H7 (cell line): ENCODE data around the gene PCDHGB5. TPM values are rescaled to one million over a fixed set of nuclear protein-coding genes. Genes with fewer than 3 reads are reported as not detected.
"Not testable (repeated sequence)": the region's sequence is repeated elsewhere in the genome, so short reads cannot be mapped to it uniquely, and the experiment has no call there.

Experiments used
- DNase-seq: peaks from one replicate; pipeline ENCODE4 v3.0.0; 2012
- H3K27me3 ChIP-seq: 2 replicates; pipeline ENCODE4 v1.6.0; 2011; ENCODE audit warnings: mild to moderate bottlenecking, low read length; ENCODE audit not compliant: control insufficient read depth, insufficient read depth
- H3K36me3 ChIP-seq: replicated peaks from 2 replicates; pipeline ENCODE4 v1.5.1; 2011; ENCODE audit warnings: low read length; ENCODE audit not compliant: control insufficient read depth, insufficient read depth
- H3K4me3 ChIP-seq: 2 replicates; pipeline ENCODE4 v1.5.1; 2011; ENCODE audit warnings: low read depth, mild to moderate bottlenecking, control low read depth, low read length, moderate library complexity; ENCODE audit not compliant: insufficient read depth
- total RNA-seq: library from RNA; depleted of rRNA; stranded (reverse); fragments of >200 nt; shearing (Covaris generic); gene quantifications from 2 replicates; pipeline ENCODE4 v1.2.3, GENCODE V29; 2014

The PCDHGB5 gene
- total RNA-seq, 1 experiment from 2014 or later, result not detected

DNA sequence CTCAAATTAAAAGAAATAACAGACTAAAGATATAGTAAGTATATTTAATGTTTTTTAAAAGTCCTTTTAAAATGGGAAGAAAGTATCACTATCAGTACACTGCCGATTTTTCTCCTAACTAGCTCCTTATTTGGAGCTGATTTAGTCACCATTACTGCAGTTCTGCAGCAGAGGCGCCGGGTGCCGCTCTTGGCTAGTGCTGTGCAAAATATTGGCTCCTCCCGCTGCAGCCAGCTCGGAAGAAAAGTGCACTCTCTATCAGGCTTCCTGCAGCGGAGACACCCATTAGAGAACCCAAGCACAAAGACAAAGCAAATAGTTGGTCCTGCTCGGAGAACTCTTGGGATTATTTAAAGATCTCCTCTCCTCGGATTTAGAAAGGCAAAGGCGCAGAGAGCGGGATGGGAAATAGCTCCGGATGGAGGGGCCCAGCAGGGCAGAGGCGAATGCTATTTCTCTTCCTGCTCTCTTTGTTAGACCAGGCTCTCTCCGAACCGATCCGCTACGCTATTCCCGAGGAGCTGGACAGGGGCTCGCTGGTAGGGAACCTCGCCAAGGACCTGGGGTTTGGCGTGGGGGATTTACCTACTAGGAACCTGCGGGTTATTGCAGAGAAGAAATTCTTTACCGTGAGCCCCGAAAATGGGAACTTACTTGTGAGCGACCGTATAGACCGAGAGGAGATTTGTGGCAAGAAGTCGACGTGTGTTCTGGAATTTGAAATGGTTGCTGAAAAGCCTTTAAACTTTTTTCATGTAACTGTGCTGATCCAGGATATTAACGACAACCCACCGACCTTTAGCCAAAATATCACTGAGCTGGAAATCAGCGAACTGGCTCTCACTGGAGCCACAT, 27.5 kb upstream of the PCDHGB5 start, which contains the start of gene PCDHGB3:
PCDHGB3 (plus strand) TSS at position 249 of the 855 bp plus-strand sequence; CDS start at position 402, 153 bp downstream.
- H3K27me3 ChIP-seq, result no peaks in the 10 kb centered on the region
- no peak for DNase-seq
- H3K4me3 ChIP-seq, result no peak within 1 kb of the TSS
- no peaks in the 10 kb centered on the region for H3K36me3 ChIP-seq

DNA sequence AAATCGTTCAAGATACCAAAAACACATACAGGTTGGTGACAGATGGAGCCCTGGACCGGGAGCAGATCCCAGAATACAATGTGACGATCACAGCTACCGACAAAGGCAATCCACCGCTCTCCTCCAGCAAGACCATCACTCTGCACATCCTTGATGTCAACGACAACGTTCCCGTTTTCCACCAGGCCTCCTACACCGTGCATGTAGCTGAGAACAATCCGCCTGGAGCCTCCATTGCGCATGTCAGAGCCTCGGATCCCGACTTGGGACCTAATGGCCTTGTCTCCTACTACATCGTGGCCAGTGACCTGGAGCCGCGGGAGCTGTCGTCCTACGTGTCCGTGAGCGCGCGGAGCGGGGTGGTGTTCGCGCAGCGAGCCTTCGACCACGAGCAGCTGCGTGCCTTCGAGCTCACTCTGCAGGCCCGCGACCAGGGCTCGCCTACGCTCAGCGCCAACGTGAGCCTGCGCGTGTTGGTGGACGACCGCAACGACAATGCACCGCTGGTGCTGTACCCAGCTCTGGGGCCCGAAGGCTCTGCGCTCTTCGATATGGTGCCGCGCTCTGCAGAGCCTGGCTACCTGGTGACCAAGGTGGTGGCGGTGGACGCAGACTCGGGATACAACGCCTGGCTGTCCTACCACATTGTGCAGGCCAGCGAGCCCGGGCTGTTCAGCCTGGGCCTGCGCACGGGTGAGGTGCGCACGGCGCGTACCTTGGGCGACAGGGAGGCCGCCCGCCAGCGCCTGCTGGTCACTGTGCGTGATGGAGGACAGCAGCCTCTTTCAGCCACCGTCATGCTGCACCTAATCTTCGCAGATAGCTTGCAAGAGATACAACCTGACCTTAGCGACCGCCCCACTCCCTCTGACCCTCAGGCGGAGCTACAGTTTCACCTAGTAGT, 25.9 kb upstream of the PCDHGB5 start:
- Histone ChIP-seq H3K36me3 (no peaks in the 10 kb centered on the region), H3K27me3 (no peaks in the 10 kb centered on the region), H3K4me3 (no peak overlapping the region)
- DNase-seq, result no peak

- no peaks in the 10 kb centered on the region for H3K36me3 ChIP-seq
- no peak within 1 kb of the TSS for H3K4me3 ChIP-seq
- H3K27me3 ChIP-seq, result no peaks in the 10 kb centered on the region
- DNase-seq, result no peak
Observed at GRCh38 chr5:141373673-141374317, 24.0 kb upstream of the PCDHGB5 start, which contains the start of gene PCDHGA6. Gene PCDHGA6 (plus strand): TSS chr5:141373891. CDS start chr5:141374084, 193 bp downstream.

DNA sequence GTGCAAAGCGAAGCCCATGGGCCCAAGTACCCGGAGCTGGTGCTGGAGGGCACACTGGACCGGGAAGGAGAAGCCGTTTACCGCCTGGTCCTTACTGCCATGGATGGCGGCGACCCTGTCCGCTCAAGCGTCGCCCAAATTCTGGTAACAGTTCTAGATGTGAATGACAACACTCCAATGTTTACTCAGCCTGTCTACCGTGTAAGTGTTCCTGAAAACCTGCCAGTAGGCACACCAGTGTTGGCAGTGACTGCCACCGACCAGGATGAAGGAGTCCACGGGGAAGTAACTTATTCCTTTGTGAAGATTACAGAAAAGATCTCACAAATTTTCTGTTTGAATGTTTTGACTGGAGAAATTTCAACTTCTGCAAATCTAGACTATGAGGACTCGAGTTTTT, 23.1 kb upstream of the PCDHGB5 start:
- Histone ChIP-seq H3K4me3 (no peak overlapping the region), H3K27me3 (no peaks in the 10 kb centered on the region), H3K36me3 (no peaks in the 10 kb centered on the region)
- DNase-seq, result no peak

GRCh38 chr5:141375444-141376155, 22.1 kb upstream of the PCDHGB5 start:
- not testable (repeated sequence) for H3K4me3 ChIP-seq, H3K36me3 ChIP-seq, DNase-seq, H3K27me3 ChIP-seq

GRCh38 chr5:141382469-141383294, 15.1 kb upstream of the PCDHGB5 start, which contains the start of gene PCDHGA7:
Gene PCDHGA7 (plus strand): TSS chr5:141382742. CDS start chr5:141382900, 158 bp downstream.
- Histone ChIP-seq H3K4me3 (no peak within 1 kb of the TSS), H3K27me3 (no peaks in the 10 kb centered on the region), H3K36me3 (no peaks in the 10 kb centered on the region)
- no peak for DNase-seq

DNA sequence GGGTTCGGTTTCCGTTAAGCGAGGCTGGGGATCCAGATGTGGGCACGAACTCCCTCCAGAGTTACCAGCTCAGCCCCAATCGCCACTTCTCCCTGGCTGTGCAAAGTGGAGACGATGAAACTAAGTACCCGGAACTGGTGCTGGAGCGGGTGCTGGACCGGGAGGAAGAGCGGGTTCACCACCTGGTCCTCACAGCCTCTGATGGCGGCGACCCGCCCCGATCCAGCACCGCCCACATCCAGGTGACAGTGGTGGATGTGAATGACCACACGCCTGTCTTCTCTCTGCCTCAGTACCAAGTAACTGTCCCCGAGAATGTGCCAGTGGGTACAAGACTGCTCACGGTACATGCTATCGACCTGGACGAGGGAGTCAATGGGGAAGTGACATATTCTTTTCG, 14.4 kb upstream of the PCDHGB5 start:
- Histone ChIP-seq H3K27me3 (no peaks in the 10 kb centered on the region), H3K4me3 (no peak overlapping the region), H3K36me3 (no peaks in the 10 kb centered on the region)
- peak; percentile 28 for DNase-seq

DNA sequence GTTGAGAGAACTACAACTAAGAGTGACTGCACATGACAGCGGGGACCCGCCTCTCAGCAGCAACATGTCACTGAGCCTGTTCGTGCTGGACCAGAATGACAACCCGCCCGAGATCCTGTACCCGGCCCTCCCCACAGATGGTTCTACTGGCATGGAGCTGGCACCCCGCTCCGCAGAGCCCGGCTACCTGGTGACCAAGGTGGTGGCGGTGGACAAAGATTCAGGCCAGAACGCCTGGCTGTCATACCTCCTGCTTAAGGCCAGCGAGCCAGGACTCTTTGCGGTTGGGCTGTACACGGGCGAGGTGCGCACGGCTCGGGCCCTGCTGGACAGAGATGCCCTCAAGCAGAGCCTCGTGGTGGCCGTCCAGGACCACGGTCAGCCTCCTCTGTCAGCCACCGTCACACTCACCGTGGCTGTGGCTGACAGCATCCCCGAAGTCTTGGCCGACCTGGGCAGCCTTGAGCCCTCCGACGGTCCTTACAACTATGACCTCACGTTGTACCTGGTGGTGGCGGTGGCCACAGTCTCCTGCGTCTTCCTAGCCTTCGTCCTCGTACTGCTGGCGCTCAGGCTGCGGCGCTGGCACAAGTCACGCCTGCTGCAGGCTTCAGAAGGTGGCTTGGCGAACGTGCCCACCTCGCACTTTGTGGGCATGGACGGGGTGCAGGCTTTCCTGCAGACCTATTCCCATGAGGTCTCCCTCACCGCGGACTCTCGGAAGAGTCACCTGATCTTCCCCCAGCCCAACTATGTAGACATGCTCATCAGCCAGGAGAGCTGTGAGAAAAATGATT, 13.1 kb upstream of the PCDHGB5 start:
- H3K27me3 ChIP-seq, result no peaks in the 10 kb centered on the region
- H3K36me3 ChIP-seq, result no peaks in the 10 kb centered on the region
- DNase-seq, result no peak
- H3K4me3 ChIP-seq, result no peak overlapping the region

DNA sequence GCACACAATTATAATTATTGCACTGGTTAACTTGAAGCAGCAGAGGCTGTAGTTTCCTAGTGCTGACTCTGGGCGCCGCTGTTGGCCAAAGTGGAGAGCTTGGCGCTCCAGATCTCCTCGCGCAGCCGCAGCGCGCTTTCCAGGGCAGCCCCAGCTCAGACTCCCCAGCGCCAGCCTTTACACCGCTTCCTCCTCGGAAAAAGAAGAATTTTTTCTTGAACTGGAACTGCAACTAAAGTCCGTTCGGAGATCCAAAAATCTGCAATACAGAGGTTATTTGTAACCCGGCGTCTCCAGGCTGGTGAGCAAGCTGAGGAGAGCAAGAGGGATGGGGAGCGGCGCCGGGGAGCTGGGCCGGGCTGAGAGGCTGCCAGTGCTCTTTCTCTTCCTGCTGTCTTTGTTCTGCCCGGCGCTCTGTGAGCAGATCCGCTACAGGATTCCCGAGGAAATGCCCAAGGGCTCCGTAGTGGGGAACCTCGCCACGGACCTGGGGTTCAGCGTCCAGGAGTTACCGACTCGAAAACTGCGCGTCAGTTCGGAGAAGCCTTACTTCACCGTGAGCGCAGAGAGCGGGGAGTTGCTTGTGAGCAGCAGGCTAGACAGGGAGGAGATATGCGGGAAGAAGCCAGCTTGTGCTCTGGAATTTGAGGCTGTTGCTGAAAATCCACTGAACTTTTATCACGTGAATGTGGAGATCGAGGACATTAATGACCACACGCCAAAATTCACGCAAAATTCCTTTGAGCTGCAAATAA, 10.0 kb upstream of the PCDHGB5 start, which contains the start of gene PCDHGB4:
PCDHGB4 (plus strand) TSS at position 142 of the 755 bp plus-strand sequence; CDS start at position 329, 187 bp downstream.
- H3K4me3 ChIP-seq, result peak within 1 kb of the TSS; percentile 41; the same call in 1 of the 2 replicates
- peak; percentile 50 for DNase-seq
- not testable (repeated sequence) for H3K36me3 ChIP-seq, H3K27me3 ChIP-seq

- H3K4me3 ChIP-seq, result no peak overlapping the region
- no peak for DNase-seq
- no peaks in the 10 kb centered on the region for H3K36me3 ChIP-seq
- H3K27me3 ChIP-seq, result no peaks in the 10 kb centered on the region
Observed at GRCh38 chr5:141388661-141389060, 9.1 kb upstream of the PCDHGB5 start.

- no peaks in the 10 kb centered on the region for H3K27me3 ChIP-seq
- DNase-seq, result no peak
- no peak overlapping the region for H3K4me3 ChIP-seq
- no peaks in the 10 kb centered on the region for H3K36me3 ChIP-seq
Observed at GRCh38 chr5:141389153-141390042, 8.3 kb upstream of the PCDHGB5 start.
